HepG2 (cell line): ENCODE results near the gene CTSD. TPM values are rescaled to one million over a fixed set of nuclear protein-coding genes. Genes with fewer than 3 reads are reported as not detected.
A peak's percentile ranks its signal among the peaks of the same experiment; 100 is the strongest.
"Not testable (repeated sequence)": the region's sequence is repeated elsewhere in the genome, so short reads cannot be mapped to it uniquely, and the experiment has no call there.

Experiments used
- ATAC-seq: fragments of 200-7000 bp; cut with Tn5 transposase; 3 replicates; pipeline ENCODE4 v1.9.1; 2020; ENCODE audit warnings: mild to moderate bottlenecking, moderate library complexity
- BruUV-seq: library from RNA; stranded (reverse); fragments of 400-500 nt; replicated peaks from 2 replicates; lab custom pipeline; 2021; lab: Mats Ljungman, UMichigan
- CTCF ChIA-PET: fragments of 300-600 bp; formaldehyde crosslinking; extraction: SDS; loops from one replicate; lab custom pipeline; 2021; ENCODE audit warnings: low total read pairs, inconsistent platforms, low intra/inter-chr PET ratio; lab: Yijun Ruan, JAX
- POLR2A ChIA-PET: fragments of 350-600 bp; sonication (Branson Sonifier 250); formaldehyde crosslinking; loops from one replicate; lab custom pipeline; 2020; ENCODE audit warnings: antibody characterized with exemption, inconsistent platforms; lab: Yijun Ruan, JAX
- DNase-seq: peaks from one replicate; pipeline ENCODE4 v3.0.0-alpha.2; 2015; ENCODE audit warnings: low spot score
- FAIRE-seq: peaks from 3 replicates; lab custom pipeline; 2011; peaks lifted over from hg19 to GRCh38; lab: Jason Lieb, UNC
- H2AFZ ChIP-seq: one replicate; pipeline ENCODE4 v1.6.1; 2011; ENCODE audit warnings: low read length, inconsistent platforms
- H3K27ac ChIP-seq: fragments of 300-600 bp; 3 replicates; pipeline ENCODE4 v1.8.0; 2011; ENCODE audit warnings: mixed run types, mild to moderate bottlenecking, mixed read lengths, low read length, inconsistent platforms; ENCODE audit not compliant: insufficient read depth; ENCODE audit errors: extremely low read length
- H3K27me3 ChIP-seq, 2 experiments: fragments of 200-600 bp in 1 of 2; 2 replicates in 1 of 2; 3 replicates in 1 of 2; pipeline versions ENCODE4 v1.6.0 to v1.8.0; 2011; ENCODE audit warnings: low read length in 2 of 2, mild to moderate bottlenecking in 2 of 2, moderate library complexity in 2 of 2, inconsistent platforms in 1 of 2; ENCODE audit not compliant: insufficient read depth in 2 of 2, control insufficient read depth in 1 of 2
- H3K36me3 ChIP-seq, 2 experiments: fragments of 200-600 bp in 1 of 2; replicated peaks in 1 of 2; 2 replicates in 1 of 2; 3 replicates in 1 of 2; pipeline versions ENCODE4 v1.5.1 to v1.8.0; 2011; ENCODE audit warnings: low read length in 2 of 2, inconsistent platforms in 1 of 2; ENCODE audit not compliant: insufficient read depth in 2 of 2, control insufficient read depth in 1 of 2
- H3K4me1 ChIP-seq: 2 replicates; pipeline ENCODE4 v1.5.1; 2012; ENCODE audit warnings: low read length, inconsistent platforms; ENCODE audit not compliant: insufficient read depth
- H3K4me2 ChIP-seq: 2 replicates; pipeline ENCODE4 v1.6.0; 2011; ENCODE audit warnings: low read depth, low read length, inconsistent platforms
- H3K4me3 ChIP-seq, 3 experiments: fragments of 200-600 bp in 1 of 3; sonication (generic), shearing (Covaris generic) in 1 of 3; replicated peaks in 1 of 3; 2 replicates each; pipeline ENCODE4 v1.5.1; 2011 to 2016; ENCODE audit warnings: low read length in 3 of 3, inconsistent platforms in 2 of 3, low read depth in 2 of 3, mild to moderate bottlenecking in 2 of 3, control low read depth in 1 of 3, mixed read lengths in 1 of 3; ENCODE audit not compliant: insufficient read depth in 1 of 3
- H3K79me2 ChIP-seq: one replicate; pipeline ENCODE4 v1.6.1; 2011; ENCODE audit warnings: low read length, inconsistent platforms; ENCODE audit not compliant: insufficient read depth
- H3K9ac ChIP-seq: 2 replicates; pipeline ENCODE4 v1.6.0; 2011; ENCODE audit warnings: mild to moderate bottlenecking, low read depth, low read length, inconsistent platforms; ENCODE audit not compliant: insufficient read depth
- H3K9me3 ChIP-seq: 2 replicates; pipeline ENCODE4 v1.5.1; 2012; ENCODE audit warnings: mild to moderate bottlenecking, low read length
- H4K20me1 ChIP-seq: 2 replicates; pipeline ENCODE4 v1.6.0; 2011; ENCODE audit warnings: inconsistent platforms, mild to moderate bottlenecking, low read length, moderate library complexity; ENCODE audit not compliant: insufficient read depth
- FOSL2 ChIP-seq: sonication (generic); formaldehyde crosslinking; IDR thresholded peaks from 2 replicates; pipeline ENCODE4 v1.4.0; 2020; ENCODE audit warnings: missing genetic modification reagents
- GPBP1L1 ChIP-seq: sonication (generic); formaldehyde crosslinking; IDR thresholded peaks from 2 replicates; pipeline ENCODE4 v1.5.0; 2020; ENCODE audit warnings: mild to moderate bottlenecking, missing genetic modification reagents
- MAFK ChIP-seq, 2 experiments: IDR thresholded peaks in 1 of 2; conservative IDR thresholded peaks in 1 of 2; 2 replicates each; pipeline ENCODE4 v1.6.1; 2011; ENCODE audit warnings: improper control_type of control experiment in 2 of 2, low read length in 2 of 2
- MIER3 ChIP-seq: IDR thresholded peaks from 2 replicates; pipeline ENCODE4 v1.6.1; 2016; ENCODE audit warnings: missing compliant biosample characterization, borderline replicate concordance
- MXD4 ChIP-seq: IDR thresholded peaks from 2 replicates; pipeline ENCODE4 v1.6.1; 2016; ENCODE audit warnings: mild to moderate bottlenecking, missing biosample characterization, missing genetic modification reagents
- SRSF4 ChIP-seq: fragments of 200-400 bp; formaldehyde crosslinking; IDR thresholded peaks from one replicate; pipeline ENCODE4 v1.6.1; 2018; ENCODE audit warnings: mild to moderate bottlenecking, low read depth, low read length, moderate library complexity; ENCODE audit not compliant: poor library complexity, severe bottlenecking
- ZKSCAN1 ChIP-seq: fragments of 150-350 bp; IDR thresholded peaks from 2 replicates; pipeline ENCODE4 v1.6.1; 2014; ENCODE audit warnings: low read length
- ZNF225 ChIP-seq: sonication (generic); formaldehyde crosslinking; IDR thresholded peaks from 2 replicates; pipeline ENCODE4 v1.4.0; 2020; ENCODE audit warnings: mild to moderate bottlenecking, missing genetic modification reagents
- ZNF572 ChIP-seq: sonication (generic); formaldehyde crosslinking; IDR thresholded peaks from 2 replicates; pipeline ENCODE4 v1.5.1; 2020; ENCODE audit warnings: mild to moderate bottlenecking, missing genetic modification reagents
- WGBS: methylation state at CpG from one replicate; pipeline ENCODE4 v1.1.6; 2017; ENCODE audit warnings: low lambda C conversion rate; 5-methylcytosine and 5-hydroxymethylcytosine counted together
- in situ Hi-C: cut with HindIII; loops from 2 replicates; pipeline ENCODE4 v1.10.0; 2017; ENCODE audit warnings: low pct_unique_long_range_greater_than_20kb; ENCODE audit not compliant: extremely low pct_ligation_motif_present
- intact Hi-C: fragments of 100-400 bp; cut with micrococcal nuclease; formaldehyde crosslinking; loops from one replicate; pipeline ENCODE4 v1.10.0; 2022; ENCODE audit not compliant: unreplicated experiment
- polyA plus RNA-seq, 8 experiments: library from polyadenylated mRNA; depleted of rRNA in 3 of 8; stranded (reverse) in 7 of 8; unstranded in 1 of 8; fragments of >200 nt; fragmentation: Illumina TruSeq in 4 of 8; extraction: Trizol in 4 of 8; gene quantifications; 2 replicates each; pipeline versions ENCODE4 v1.2.1 to v1.2.3, GENCODE V29; 2011 to 2016; ENCODE audit warnings: low read depth in 4 of 8, missing spikeins in 1 of 8, mixed read lengths in 1 of 8; ENCODE audit not compliant: insufficient read depth in 1 of 8
- total RNA-seq, 5 experiments: library from RNA; depleted of rRNA; stranded (reverse); fragments of >200 nt; fragmentation: Illumina TruSeq; extraction: Trizol; gene quantifications; 2 replicates each; pipeline ENCODE4 v1.2.3, GENCODE V29; 2016; ENCODE audit warnings: low read depth in 1 of 5
- TF ChIP-seq, protein P1 (sequence below): sonication (generic); IDR thresholded peaks from 2 replicates; pipeline ENCODE4 v1.6.1; 2016; ENCODE audit warnings: low read depth, borderline replicate concordance

CTSD gene
- total and polyA plus RNA-seq, 2 of the 13 experiments (the other 11 are each of a cell fraction or from before 2014, with no cell fraction given): 143 to 230 TPM

- ATAC-seq, H2AFZ ChIP-seq, intact Hi-C loops, FAIRE-seq, DNase-seq, H3K4me3 ChIP-seq, H4K20me1 ChIP-seq, H3K36me3 ChIP-seq, H3K9ac ChIP-seq, H3K79me2 ChIP-seq: not testable (repeated sequence)
- WGBS: 49% methylated on average over 8 of the region's 9 CpGs
- POLR2A ChIA-PET: interaction anchor here (0.9 kb wide), 1 partner anchor 76 kb away, joined by 3 read pairs; no protein-coding TSS in a partner anchor
- H3K27me3 ChIP-seq: peaks cover 5 to 54% of the 10 kb centered on the region in 2 experiments; a peak in 4 of 5 replicates
- TF ChIP-seq MAFK (conservative IDR thresholded peaks at IDR 0.05 in 1 of 2, IDR thresholded peaks at IDR 0.05 in 1 of 2; ENCODE audit: low read length in 2 of 2) (peak; percentile 19 to 28; a peak in 1 of 4 replicates), FOSL2 (CRISPR knock-in tag) (peak; percentile 76)
- TF ChIP-seq, protein P1, sequence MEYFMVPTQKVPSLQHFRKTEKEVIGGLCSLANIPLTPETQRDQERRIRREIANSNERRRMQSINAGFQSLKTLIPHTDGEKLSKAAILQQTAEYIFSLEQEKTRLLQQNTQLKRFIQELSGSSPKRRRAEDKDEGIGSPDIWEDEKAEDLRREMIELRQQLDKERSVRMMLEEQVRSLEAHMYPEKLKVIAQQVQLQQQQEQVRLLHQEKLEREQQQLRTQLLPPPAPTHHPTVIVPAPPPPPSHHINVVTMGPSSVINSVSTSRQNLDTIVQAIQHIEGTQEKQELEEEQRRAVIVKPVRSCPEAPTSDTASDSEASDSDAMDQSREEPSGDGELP: peak; percentile 63; the same call in 1 of the 2 replicates
- TF ChIP-seq, all 625 proteins: peak for 3; not testable (repeated sequence) for 622
- BruUV-seq, H3K9me3 ChIP-seq, H3K27ac ChIP-seq, H3K4me2 ChIP-seq, in situ Hi-C loops, CTCF ChIA-PET: not testable (repeated sequence)
- H3K4me1 ChIP-seq: peaks cover 17% of the 10 kb centered on the region
These were observed 5.7 kb upstream of the CTSD start for GRCh38 chr11:1769304-1769936.

- Histone ChIP-seq H3K27ac (no peak overlapping the region), H3K4me3 (no peak overlapping the region), H3K4me1 (peaks cover 16% of the 10 kb centered on the region), H3K36me3 (no peaks in the 10 kb centered on the region), H3K79me2 (peaks cover 2% of the 10 kb centered on the region), H3K27me3 (peaks cover 3 to 42% of the 10 kb centered on the region in 2 experiments; a peak in 4 of 5 replicates), H3K9ac (no peak overlapping the region), H2AFZ (no peak overlapping the region), H3K9me3 (no peaks in the 10 kb centered on the region), H3K4me2 (no peak overlapping the region), H4K20me1 (no peaks in the 10 kb centered on the region)
- FAIRE-seq (no peak), DNase-seq (no peak), ATAC-seq (no peak)
- CTCF ChIA-PET: no interaction called here
- no TSS peak for BruUV-seq
- POLR2A ChIA-PET: no interaction called here
- in situ Hi-C loops: no loop called here
- 71% methylated on average over 7 of the region's 7 CpGs for WGBS
- intact Hi-C loops: no loop called here
- no peak for TF ChIP-seq ZNF572 (CRISPR knock-in tag)
- TF ChIP-seq ZKSCAN1: no peak
- TF ChIP-seq MXD4 (CRISPR knock-in tag): no peak
- TF ChIP-seq FOSL2 (CRISPR knock-in tag): no peak
- TF ChIP-seq MIER3 (CRISPR knock-in tag): no peak
- no peak for TF ChIP-seq GPBP1L1
- no peak for TF ChIP-seq SRSF4
- TF ChIP-seq ZNF225: no peak
These were observed 4.4 kb upstream of the CTSD start for GRCh38 chr11:1768141-1768469.
